ENCODE measurements around the gene CDC42SE2.
"Not testable (repeated sequence)": the region's sequence is repeated elsewhere in the genome, so short reads cannot be mapped to it uniquely, and the experiment has no call there.

CDC42SE2 gene

DNA sequence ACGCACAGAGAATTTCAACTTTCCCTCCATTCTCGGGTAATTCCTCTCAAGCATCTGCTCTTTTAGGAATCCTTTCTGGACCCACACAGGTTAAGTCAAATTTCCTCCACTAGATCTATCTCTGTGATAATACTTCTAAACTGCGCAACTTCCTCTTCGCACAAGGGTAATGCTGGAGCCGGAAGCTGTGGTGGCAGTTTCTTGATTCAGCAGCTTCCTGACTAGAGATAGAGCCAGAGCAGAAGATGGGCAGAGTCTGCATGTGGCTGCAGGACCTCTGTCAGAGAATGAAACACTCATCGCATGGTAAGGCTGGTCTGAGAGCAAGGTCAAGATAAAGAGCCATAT, 11.1 kb upstream of the CDC42SE2 start:
- peak; percentile 88 for DNase-seq

DNA sequence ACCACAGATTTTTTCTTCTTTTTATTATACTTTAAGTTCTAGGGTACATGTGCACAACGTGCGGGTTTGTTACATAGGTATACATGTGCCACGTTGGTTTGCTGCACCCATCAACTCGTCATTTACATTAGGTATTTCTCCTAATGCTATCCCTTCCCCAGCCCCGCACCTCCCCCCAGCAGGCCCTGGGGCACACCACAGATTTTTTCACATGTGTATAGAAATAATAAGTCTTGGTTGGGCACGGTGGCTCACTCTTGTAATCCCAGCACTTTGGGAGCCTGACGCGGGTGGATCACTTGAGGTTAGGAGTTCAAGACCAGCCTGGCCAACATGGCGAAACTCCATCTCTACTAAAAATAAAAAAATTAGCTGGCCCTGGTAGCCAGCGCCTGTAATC, 9.8 kb upstream of the CDC42SE2 start:
- DNase-seq = not testable (repeated sequence)

DNA sequence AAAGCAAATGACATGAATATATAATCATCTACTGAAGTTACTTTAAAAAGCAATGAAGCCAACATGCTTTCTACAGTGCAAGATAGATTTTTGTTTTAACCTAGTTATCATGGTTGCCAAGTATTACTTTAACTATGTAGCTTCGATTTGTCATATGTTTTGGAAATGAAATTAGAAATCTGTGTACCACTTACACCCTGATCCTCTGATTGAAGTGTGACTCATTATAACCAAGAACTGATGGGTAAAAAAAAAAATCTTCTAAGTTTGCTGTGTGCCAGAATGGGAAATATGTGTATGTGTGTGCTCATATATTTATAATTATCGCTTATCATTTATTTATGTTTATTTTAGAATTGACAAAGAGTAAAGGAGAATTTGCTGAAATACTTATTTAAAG, 9.1 kb upstream of the CDC42SE2 start:
- no peak for DNase-seq

DNA sequence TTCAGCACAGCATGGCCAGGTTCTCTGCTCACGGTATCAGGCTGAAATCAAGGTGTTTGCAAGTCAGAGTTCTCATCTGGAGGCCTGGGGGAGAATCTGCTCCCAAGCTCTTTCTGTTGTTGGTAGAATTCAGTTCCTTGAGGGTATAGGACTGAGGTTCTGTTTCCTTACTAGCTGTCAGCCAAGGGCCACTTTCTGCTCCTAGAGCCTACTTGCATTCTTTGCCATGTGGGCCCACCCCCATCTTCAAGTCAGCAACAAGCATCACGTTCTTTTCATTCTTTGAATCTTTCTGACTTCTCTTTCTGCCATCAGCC, 7.4 kb upstream of the CDC42SE2 start:
- no peak for DNase-seq

DNA sequence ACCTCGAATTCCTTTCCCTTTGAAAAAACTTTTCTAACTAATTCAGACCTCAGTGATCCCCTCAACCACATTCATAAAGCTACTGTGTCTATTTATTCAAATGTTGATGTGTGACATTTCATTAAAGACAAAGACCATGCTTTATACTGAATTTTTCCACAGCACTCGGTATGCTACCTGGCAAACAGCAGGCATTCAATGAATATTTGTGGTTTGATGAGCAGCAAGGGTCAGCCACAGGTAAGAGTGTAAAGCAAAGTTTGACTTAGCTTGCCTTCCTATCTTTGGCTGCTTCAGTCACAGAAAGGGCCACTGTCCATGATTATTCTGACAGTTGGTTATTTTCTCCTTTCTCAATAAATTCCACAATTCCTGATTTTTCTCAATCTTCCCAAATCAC, 5.1 kb upstream of the CDC42SE2 start:
- DNase-seq = no peak

DNA sequence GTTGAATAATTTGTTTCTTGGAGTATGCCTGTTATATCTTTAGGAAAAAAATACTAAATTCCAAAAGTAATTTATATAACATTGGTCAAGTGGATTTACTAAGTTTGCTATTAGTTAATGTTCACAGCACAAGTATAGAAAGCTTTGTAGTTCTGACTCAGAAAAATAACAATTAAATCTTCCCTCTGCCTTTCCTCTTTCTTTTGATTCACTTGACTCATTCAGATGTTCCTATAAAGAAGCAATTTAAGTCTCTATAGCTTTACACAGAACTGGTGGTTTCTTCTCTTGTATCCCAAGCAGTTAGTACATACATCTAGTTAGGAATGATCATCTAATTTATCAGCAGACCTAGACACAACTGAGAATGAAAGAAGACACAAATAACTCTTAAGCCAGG, 4.5 kb upstream of the CDC42SE2 start:
- DNase-seq = no peak

DNA sequence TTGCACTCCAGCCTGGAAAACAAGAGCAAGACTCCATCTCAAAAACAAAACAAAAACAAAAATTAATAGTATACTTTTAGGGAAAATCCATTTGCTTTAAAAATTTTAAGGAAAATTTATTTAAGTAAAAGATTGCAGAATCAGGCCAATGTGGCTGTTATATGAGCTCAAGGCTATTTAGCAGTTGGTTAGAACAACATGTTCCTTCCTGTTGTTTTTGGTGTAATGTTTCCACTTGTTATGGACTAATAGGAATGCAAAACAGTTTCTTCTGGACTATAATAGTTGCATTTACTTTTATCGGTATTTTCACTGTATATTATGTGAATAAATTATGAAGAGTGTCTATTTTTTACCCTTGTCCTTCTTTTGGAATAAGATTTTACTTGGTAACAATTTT, 3.0 kb upstream of the CDC42SE2 start:
- DNase-seq = no peak

DNA sequence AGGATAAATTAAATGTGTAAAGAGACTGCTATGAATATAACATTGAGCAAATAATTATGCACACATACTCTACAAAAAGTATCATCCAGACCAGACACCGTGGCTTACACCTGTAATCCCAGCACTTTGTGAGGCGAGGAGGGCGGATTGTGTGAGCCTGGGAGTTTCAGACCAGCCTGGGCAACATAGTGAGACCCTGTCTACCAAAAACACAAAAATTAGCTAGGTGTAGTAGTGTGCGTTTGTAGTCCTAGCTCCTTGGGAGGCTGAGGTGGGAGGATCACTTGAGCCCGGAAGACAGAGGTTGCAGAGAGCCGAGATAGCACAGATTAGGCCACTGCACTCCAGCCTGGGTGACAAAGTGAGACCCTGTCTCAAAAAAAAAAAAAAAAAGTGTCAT, 2.4 kb upstream of the CDC42SE2 start:
- DNase-seq = no peak

DNA sequence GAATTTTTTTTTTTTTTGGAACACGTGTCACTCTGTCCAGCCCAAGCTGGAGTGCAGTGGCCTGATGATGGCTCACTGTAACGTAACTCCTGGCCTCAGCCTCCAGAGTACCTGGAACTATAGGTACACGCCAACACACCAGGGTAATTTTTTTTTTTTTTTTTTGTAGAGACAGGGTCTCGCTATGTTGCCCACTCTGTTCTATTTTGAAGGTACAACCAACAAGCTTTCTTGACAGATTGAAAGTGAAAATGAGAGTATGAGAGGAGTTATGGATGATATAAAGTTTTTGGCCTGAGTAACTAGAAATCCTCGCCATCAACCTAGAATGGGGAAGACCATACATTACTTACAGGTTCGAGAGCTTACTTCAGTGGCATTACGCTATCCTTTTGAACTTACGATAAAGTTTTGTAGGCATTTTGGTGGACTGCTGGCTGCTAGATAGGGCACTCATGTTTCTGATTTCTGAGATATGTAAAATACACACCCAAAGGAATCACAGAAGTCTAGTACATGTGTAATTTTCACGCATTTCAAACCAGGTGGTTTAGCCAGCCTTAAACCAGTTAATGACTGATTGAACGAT, 806 bp upstream of the CDC42SE2 start:
- no peak for DNase-seq

DNA sequence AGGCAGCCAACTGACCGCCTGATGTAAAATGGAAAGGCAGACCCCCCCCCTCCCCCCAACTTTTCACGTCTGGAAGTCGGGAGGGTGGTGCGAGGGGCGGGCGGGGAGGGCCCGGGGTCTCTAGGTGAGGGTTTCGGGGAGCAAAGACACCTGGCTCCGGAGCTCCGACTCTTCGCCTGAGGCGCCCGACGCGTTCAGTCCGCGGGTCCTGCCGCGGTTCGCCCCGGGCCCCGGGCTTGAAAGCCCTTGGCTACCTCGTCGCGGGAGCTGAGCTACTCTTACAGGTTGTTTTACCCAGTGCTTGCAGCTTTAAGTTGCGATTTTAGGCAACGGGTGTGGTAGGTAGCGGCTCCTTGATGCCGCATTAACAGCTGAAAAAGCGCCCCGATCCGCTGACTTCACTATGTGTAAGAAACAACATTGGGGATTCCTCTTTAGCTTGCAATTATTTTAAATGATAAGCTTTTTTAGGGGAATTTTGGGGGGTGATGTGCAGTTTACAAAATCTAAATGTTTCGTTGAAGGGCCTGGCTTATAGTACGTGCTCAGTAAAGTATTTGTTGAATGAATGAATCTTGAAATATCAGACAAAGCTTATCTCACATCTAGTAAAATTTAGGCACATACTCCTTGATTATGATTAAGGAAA, 722 bp downstream of the CDC42SE2 start:
- peak; percentile 52 to 58 for DNase-seq

DNA sequence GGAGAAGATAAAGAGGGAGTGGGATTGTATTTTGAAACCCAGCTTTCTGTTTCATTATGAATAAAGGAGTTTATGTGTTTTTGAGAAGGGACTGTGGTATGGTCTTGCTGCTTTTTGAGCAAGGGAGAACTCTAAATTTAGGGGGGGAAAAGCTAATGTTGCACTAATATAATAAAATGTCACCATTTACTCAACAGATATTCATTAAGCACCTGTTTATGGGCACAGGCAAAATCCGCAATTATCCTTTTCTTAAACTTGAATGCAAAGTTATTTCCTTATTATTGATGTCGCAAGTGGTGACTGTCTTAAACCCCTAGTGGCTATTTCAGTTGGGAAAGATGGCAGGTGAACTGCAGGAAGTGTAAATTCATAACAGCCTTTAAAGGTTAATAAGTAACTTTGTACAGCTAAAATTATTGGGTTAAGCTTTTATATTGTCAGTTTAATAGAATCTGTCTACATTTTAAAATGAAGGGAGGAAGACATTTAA, 1.5 kb downstream of the CDC42SE2 start:
- peak in 1 of 2 donors; percentile 65 for DNase-seq

DNA sequence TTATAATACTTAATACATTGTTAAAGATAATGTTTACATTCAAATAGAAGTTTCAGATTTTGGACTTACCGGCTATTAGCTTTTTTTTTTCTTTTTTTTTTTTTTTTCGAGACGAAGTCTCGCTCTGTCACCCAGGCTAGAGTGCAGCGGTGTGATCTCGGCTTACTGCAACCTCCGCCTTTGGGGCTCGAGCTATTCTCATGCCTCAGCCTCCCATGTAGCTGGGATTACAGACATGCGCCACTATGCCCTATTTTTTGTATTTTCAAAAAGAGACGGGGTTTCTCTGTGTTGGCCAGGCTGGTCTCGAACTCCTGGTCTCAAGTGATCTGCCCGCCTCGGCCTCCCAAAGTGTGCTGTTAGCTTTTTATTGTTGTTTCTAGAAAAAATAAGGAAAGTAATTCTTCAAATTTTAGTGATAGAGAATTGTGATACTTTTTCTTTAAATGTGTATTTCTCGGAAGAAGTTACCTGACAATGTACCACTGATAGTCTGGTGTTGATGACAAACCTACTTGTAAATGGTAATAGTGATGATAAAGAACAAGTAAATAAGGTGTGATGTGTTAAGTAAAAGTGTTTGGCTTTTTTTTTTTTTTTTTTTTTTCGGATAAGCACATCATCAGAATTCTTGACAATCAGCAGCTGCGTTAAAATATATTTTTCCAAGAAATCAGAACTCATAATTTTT, 2.7 kb downstream of the CDC42SE2 start:
- DNase-seq = peak; percentile 63 to 65

DNA sequence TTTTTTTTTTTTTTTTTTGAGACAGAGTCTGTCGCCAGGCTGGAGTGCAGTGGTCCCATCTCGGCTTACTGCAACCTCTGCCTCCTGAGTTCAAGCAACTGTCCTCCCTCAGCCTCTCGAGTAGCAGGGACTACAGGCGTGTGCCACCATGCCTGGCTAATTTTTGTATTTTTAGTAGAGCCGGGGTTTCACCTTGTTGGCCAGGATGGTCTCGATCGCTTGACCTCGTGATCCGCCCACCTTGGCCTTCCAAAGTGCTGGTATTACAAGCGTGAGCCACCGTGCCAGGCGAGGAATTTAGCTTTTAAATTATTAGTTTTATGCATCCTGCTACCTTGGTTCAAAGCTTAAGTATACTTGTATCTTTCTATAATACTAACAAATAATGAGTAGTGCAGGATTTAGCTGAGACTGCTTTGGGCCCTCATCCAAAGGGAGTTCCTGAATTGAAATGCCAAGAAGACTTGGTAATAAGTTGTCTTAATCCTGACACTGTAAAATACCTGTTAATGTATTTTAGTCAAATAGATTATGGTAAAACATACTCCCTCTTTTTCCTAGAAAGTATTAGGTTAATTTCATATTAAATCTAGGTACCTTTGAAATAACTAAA, 5.0 kb downstream of the CDC42SE2 start:
- DNase-seq = no peak

DNA sequence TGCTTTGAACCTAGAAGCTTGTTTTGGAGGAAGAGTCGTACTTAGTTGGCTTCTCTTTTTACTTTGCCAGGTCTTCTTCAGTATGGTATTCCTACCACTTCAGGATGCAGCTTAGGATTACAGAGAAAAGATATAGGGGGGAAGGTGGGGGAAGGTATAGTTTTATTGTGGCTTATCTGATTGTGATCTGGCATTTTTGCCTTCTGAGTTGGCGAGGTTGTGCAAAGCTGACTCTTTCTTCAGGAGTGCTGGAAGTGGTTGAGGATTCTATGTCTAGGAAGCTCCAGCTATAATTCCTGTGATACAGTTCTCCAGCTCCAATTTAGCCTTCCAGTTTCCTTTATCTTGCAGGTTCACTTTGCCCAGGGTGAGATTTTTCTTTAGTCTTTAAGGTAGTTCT, 7.0 kb downstream of the CDC42SE2 start:
- no peak for DNase-seq

DNA sequence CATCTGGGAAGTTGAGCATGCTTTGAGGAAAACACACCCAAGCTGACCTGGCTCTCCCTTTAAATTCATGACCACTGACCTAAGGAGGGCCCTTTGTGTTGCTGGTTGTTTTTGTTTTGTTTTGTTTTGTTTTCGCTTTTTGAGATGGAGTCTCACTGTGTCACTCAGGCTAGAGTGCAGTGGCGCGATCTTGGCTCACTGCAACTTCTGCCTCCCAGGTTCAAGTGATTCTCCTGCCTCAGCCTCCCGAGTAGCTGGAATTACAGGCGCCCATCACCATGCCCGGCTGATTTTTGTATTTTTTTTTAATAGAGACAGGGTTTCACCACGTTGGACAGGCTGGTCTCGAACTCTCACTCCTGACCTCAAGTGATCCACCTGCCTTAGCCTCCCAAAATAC, 8.0 kb downstream of the CDC42SE2 start:
- DNase-seq = not testable (repeated sequence)

DNA sequence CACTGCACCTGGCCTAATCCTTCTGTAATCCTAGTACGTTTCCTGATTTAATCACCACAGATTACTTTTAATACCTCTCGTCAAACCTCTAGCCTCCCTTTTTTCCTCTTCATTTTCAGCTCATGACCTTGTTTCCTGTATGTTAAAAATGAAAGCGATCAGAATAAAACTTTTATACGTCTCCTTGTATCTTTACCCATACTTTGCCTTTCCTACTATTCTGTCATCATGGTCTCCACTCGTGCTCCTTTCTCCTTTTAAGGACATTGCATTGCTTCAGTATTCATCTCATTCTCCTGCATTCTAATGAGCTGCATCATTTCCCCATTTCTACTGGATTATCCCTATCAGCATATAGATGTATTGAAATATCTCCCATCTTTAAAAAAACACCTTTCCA, 8.5 kb downstream of the CDC42SE2 start:
- no peak for DNase-seq

DNA sequence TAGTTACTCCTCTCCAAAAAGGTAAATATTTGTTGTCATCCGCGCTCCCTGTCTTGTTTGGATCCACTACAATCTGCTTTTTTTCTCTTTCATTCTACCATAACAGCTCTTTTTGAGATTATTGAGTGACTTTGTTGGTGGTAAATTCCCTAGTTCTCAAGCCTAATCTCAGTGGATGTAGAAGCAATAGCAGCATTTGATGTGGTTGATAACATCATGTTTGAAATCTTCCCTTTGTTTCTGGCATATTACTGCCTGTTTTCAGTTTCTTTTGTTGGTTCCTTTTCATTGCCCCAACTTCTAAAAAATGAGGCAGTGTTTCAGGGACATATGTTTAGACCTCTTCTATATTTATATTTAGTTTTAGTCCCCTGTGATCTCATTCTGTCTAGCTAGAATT, 8.9 kb downstream of the CDC42SE2 start:
- DNase-seq = peak in 1 of 2 donors; percentile 74

DNA sequence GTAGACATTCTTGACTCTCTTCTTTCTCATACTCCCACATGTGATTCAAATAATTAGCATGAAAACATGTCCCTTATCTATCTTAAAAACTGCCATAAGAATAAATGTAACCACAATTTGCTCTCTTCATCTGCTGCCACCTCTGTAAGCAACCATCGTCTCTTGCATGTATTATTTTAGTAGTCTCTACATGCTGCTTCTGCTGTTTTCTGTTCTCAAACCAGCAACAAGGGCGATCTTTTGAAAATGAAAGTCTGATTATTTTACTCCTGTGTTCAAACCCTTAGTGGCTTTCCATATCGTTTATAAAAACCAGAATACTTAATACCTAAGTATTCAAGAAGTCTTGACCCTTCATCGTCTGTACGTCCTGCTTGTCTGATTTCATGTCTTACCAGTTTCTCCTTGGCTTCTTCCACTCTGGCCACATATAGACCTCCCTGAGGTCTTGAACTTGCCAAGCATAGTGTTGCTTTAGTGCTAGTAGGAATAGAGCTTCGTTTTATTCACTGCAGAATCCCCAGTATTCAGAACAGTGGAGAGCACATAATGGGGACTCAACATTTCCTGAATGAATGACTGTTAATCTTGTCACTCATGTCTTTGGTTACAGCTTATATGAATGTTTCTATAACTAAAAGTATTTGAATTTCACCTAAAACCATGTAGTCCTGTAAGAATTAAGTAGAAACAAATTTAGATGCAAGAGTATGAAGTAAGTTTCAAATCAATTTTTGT, 10.6 kb downstream of the CDC42SE2 start:
- no peak for DNase-seq

DNA sequence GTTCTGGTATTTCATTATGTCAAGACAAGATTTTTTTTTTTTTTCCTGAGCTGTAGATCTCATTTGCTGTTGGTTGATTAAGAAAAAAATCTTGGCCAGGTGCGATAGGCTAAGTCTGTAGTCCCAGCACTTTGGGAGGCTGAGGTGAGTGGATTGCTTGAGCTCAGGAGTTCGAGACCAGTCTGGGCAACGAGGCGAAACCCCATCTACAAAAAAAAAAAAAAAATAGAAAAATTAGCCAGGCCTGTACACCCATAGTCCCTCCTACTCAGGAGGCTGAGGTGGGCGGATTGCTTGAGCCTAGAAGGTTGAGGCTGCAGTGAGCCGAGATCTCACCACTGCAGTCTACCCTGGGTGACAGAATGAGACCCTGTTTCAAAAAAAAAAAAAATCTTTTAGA, 12.2 kb downstream of the CDC42SE2 start:
- DNase-seq = no peak

DNA sequence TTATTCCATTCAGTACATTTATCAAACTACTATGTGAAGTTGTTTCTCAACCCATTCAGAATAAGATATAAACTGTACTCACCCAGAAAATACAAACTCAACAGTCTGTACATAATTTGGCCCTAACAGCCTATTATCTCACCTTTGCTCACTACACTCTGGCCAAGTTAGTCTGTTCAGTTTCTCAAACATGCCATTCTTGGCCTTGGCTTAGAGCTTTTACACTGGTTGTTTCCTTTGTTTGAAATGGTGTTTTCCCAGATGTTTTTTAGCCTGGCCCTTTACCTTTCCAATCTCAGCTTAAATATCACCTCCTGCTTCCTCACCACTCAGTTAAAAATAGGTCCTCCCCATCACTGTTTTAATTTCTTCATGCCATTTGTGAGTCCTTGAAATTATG, 13.6 kb downstream of the CDC42SE2 start:
- no peak for DNase-seq

DNA sequence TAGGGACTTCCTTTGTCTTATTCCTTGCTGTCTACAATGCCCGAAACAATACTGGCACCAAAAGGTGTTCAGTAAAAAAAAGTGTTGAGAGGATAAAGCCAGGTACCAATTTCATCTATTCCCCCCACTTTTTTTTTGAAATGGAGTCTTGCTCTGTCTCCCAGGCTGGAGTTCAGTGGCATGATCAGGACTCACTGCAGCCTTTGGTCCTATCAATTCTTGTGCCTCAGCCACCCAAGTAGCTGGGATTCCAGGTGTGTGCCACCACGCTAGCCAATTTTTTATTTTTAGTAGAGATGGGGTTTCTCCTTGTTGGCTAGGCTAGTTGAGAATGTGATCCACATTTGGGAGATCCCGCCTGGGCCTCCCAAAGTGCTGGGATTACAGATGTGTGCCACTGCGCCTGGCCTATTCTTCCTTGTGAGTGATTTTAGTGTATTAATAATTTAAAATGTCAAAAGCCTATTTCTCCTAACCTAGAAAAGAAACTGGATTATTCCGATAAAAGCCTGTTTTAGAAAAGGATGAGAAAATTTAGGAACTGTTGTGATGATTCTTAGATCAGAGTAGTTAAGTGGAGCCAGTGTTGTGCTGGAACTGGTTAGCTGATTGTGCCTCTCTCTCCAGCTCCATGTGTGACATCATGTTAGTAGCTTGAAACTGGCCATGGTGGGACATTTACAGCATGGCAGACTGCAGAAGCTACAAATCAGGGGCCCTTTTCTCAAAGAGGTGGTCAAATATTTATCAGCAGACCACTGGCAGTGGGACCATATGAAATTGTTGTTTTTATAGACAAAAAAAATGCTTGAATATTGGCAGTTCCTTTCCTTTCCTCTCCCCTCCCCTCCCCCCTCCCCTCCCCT, 14.3 kb downstream of the CDC42SE2 start:
- DNase-seq = peak in 1 of 2 donors; percentile 56

DNA sequence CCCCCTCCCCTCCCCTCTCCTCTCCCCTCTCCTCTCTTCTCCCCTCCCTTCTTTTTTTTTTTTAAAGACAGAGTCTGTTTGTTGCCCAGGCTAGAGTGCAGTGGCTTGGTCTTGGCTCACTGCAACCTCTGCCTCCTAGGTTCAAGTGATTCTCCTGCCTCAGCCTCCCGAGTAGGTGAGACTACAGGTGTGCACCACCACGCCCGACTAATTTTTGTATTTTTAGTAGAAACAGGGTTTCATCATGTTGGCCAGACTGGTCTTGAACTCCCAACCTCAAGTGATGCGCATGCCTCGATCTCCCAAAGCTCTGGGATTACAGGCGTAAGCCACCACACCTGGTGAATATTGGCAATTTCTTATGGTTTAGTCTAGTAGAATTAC, 14.9 kb downstream of the CDC42SE2 start:
- not testable (repeated sequence) for DNase-seq
